Lower leg skin (tissue), 3 donors: ENCODE data around the gene BTBD16.

Experiments used
- CTCF ChIP-seq, 3 donors: fragments of 450-650 bp; IDR thresholded peaks; one replicate each; pipeline ENCODE4 v1.5.1; 2016; ENCODE audit warnings: antibody characterized with exemption in 3 of 3, mild to moderate bottlenecking in 3 of 3, moderate library complexity in 2 of 3
- POLR2A ChIP-seq, 2 donors: fragments of 450-650 bp; IDR thresholded peaks; one replicate each; pipeline ENCODE4 v1.6.1; 2016 to 2017; ENCODE audit warnings: antibody characterized with exemption in 2 of 2, mild to moderate bottlenecking in 1 of 2, moderate library complexity in 1 of 2

GRCh38 chr10:122257041-122257440 is 14.1 kb upstream of the BTBD16 start:
- TF ChIP-seq CTCF (IDR thresholded peaks at IDR 0.05) (no peak), POLR2A (IDR thresholded peaks at IDR 0.05) (no peak)
